HG02970 (cell line): ENCODE measurements around the gene TOP3B.
"Not testable (repeated sequence)": the region's sequence is repeated elsewhere in the genome, so short reads cannot be mapped to it uniquely, and the experiment has no call there.

Source experiments
- ATAC-seq: cut with Tn5 transposase; IDR thresholded peaks from one replicate; pipeline ENCODE4 v1.9.1; 2021; ENCODE audit warnings: mild to moderate bottlenecking, moderate library complexity, moderate number of reproducible peaks; ENCODE audit not compliant: unreplicated experiment, low FRiP score

Gene TOP3B

DNA sequence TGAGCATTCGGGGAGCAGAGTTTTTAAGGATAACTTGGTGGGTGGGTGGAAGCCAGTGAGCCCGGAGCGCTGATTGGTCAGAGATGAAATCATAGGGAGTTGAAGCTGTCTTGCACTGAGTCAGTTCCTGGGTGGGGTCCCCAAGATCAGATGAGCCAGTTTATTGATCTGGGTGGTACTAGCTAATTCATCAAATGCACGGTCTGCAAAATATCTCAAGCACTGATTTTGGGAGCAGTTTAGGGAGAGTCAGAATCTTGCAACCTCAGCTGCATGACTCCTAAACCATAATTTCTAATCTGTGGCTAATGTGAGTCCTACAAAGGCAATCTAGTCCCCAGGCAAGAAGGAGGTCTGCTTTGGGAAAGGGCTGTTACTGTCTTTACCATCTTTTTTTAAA is 72.2 kb downstream of the TOP3B start:
- ATAC-seq = not testable (repeated sequence)

DNA sequence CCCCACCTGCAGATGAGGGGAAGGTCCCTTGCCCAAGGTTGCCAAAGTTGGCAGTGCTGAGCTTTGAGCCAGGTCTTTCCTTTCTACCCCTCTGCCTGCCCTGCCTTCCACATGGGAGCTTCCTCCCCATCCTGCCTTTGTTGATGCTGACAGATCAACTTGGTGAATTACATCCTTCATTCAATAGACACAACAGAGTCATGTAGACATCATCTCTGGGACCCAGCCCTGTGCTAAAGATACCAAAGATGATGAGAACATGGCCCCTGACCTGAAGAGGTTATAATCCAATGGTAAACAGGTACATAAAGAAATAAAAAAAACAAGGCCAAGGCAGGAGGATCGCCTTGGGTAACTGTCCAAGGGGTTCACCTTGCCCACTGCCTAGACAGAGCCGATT is 72.7 kb downstream of the TOP3B start:
- no peak for ATAC-seq

DNA sequence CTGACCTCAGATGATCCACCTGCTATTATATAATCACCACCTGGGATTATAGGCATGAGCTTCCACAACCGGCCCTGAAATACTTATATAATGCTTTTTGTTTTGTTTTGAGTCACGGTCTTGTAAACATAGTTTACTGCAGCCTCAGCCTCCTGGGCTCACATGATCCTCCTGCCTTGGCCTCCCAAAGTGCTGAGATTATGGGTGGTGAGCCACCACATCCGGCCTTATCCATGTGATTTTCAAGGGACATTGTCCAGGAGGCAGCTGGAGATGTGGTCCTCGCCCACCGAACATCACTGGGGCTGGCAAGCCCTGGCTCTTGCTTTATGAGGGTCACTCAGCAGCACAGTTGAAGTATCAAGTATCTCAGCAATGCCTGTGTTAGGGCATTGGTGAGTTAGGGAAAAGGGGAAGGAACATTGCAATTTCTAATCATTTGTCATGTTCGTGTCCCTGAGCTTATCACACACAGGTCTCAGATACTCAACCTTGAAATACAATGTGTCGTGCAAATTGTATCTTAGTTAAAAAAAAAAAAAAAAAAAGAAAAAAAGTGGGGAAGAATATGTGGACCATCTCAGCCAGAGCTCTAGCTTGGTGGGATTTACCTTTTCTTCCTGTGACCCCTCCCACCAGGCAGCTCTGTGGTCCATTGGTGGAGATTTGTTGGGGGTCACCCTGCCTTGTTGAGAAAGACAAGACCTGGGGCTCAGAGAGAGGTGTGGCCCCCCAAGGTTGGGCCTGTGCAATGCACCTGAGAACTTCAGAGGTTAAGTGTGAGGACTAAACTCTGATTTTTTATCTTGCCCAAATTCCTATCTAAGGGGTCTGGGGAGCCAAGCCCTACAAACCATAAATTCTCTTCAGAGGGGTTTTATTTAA is 74.7 kb downstream of the TOP3B start:
- no peak for ATAC-seq
